ENCODE data around the gene DLGAP4. TPM values are rescaled to one million over a fixed set of nuclear protein-coding genes. Genes with fewer than 3 reads are reported as not detected.

DLGAP4 gene
- total RNA-seq, 1 donor from 2014 or later = 172 TPM

DNA sequence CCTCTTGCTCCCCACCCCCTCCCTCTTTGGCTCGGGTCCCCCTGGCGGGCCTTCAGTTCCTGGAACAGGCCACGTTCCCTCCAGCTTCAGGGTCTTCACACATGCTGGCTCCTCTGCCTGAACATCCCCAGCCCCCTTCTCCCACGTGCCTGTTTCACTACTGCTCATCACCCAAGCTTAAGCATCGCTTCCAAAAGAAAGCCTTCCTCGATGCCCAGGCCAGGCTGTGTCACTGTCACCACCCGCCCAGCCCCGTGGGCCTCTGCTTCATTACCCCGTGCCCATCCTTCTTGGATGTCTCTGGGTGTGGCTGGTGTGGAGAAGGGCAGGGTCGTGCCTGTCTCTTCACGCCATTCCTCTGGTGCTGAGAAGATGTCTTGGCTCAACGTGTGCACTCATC lies 2.8 kb downstream of the DLGAP4 start:
- TF ChIP-seq, protein P1, sequence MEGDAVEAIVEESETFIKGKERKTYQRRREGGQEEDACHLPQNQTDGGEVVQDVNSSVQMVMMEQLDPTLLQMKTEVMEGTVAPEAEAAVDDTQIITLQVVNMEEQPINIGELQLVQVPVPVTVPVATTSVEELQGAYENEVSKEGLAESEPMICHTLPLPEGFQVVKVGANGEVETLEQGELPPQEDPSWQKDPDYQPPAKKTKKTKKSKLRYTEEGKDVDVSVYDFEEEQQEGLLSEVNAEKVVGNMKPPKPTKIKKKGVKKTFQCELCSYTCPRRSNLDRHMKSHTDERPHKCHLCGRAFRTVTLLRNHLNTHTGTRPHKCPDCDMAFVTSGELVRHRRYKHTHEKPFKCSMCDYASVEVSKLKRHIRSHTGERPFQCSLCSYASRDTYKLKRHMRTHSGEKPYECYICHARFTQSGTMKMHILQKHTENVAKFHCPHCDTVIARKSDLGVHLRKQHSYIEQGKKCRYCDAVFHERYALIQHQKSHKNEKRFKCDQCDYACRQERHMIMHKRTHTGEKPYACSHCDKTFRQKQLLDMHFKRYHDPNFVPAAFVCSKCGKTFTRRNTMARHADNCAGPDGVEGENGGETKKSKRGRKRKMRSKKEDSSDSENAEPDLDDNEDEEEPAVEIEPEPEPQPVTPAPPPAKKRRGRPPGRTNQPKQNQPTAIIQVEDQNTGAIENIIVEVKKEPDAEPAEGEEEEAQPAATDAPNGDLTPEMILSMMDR (IDR thresholded peaks at IDR 0.05; ENCODE audit: unreplicated experiment) = no peak

DNA sequence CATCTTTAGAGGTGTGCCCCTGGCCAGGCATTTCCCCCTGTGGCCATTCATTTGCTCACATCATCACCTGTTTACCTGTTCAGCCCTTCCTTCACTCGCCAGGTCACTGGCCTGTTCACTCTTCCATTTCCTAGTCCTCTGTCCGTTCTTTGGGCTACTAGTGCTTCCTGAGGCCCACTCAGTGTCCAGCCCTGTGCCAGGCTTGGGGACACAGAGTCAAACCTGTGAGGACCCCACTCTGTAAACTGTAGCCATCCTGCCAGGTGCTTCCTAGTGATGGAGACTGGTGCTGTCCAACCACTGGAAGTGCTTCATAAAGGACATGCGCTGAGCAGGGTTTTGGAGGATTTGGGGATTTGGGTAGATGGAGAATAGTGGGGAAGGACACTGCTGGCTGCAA lies 3.5 kb downstream of the DLGAP4 start:
- no peak for DNase-seq (ENCODE audit: low spot score)
- H3K4me1 Mint-ChIP-seq (ENCODE audit: unreplicated experiment) = peaks cover under 1% of the 10 kb centered on the region
- peaks cover 14% of the 10 kb centered on the region for H3K27me3 Mint-ChIP-seq (ENCODE audit: unreplicated experiment)

More for the DNA sequence above, 2.8 kb downstream of the DLGAP4 start:
- no peaks in the 10 kb centered on the region for H3K9me3 Mint-ChIP-seq (ENCODE audit: unreplicated experiment)
- peaks cover 13% of the 10 kb centered on the region for H3K27me3 Mint-ChIP-seq (ENCODE audit: unreplicated experiment)
- no peak overlapping the region for H3K27ac Mint-ChIP-seq (ENCODE audit: unreplicated experiment)
- H3K4me3 Mint-ChIP-seq (ENCODE audit: unreplicated experiment) = no peak overlapping the region
- H3K4me1 Mint-ChIP-seq (ENCODE audit: unreplicated experiment) = no peaks in the 10 kb centered on the region
- DNase-seq (ENCODE audit: low spot score) = no peak
- no peaks in the 10 kb centered on the region for H3K36me3 Mint-ChIP-seq (ENCODE audit: low read depth, unreplicated experiment)

DNA sequence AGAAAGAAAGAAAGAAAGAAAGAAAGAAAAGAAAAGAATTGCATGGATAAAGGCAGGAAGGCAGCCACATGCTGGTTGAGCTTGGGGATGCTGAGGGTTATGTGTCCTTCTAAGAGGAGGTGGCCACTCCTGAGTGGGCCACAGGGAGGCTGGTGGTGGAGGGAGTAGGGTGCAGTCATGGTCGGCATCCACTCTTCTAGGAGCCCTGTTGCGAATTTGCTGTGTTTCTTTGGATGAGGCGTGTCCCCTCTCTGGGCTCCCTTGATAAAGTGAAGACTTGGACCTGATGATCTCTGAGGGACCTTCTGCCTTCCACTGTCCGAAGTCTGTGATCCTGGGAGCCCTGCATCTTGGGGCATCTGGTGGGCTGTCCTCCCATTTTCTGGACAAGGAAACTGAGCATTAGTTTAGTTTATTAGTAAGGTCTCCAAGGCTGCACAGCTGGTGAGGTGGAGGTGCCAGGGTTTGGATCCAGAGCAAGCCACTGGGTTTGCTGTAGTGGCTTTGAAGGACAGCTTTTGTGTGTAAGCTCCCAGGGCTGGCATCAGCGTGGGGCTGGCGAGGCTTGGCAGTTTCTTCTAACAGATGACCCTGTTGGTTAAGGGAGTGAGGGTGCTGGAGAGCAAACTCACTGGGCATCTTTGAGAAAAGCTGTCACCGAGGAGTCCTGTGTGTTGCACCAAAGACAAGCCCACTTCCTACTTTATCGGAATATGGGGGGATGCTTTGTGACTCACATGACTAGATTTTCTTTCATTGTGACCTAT lies 4.3 kb downstream of the DLGAP4 start:
- TF ChIP-seq, protein P1 (IDR thresholded peaks at IDR 0.05; ENCODE audit: unreplicated experiment) = no peak
- DNase-seq (ENCODE audit: low spot score) = no peak
- Mint-ChIP-seq H3K27ac (ENCODE audit: unreplicated experiment) (no peak overlapping the region), H3K4me3 (ENCODE audit: unreplicated experiment) (no peak overlapping the region), H3K4me1 (ENCODE audit: unreplicated experiment) (peaks cover 4% of the 10 kb centered on the region), H3K36me3 (ENCODE audit: low read depth, unreplicated experiment) (peaks cover 6% of the 10 kb centered on the region), H3K9me3 (ENCODE audit: unreplicated experiment) (no peaks in the 10 kb centered on the region), H3K27me3 (ENCODE audit: unreplicated experiment) (peaks cover 14% of the 10 kb centered on the region)

More for the DNA sequence above, 3.5 kb downstream of the DLGAP4 start:
- TF ChIP-seq, protein P1 (IDR thresholded peaks at IDR 0.05; ENCODE audit: unreplicated experiment) = no peak
- no peak overlapping the region for H3K27ac Mint-ChIP-seq (ENCODE audit: unreplicated experiment)
- H3K4me3 Mint-ChIP-seq (ENCODE audit: unreplicated experiment) = no peak overlapping the region
- no peaks in the 10 kb centered on the region for H3K9me3 Mint-ChIP-seq (ENCODE audit: unreplicated experiment)
- peaks cover 1% of the 10 kb centered on the region for H3K36me3 Mint-ChIP-seq (ENCODE audit: low read depth, unreplicated experiment)

DNA sequence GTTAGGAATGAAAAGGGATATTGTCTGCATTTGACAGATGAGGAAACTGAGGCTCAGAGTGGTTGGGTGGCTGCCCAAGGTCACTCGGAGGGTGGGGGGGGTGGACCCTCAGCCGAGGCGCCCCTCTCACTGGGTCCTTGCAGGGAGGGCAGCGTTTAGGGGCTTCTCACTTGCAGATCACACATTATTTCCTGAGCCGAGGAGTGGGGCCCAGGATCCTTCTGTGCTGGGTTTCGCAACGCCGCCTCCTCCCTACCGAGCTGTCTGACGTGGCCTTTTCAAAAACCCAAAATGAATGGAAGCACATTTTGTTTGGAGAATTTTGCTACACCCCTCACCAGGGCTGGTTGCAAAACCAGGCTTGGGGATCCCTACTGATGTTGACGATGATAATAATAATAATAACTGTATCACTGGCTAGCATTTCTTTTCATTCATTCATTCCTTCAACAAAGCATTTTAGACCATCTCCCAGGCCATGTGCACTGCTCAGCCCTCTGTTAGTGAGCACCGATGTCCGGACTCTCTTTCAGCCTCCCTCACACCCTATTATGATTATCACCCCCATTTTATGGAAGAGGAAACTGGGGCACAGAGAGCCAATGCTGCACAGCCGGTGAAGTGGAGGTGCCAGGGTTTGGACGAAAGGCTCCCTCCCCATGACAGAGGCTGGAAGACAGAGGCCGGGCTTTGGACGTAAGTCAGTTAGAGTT lies 5.2 kb downstream of the DLGAP4 start:
- Mint-ChIP-seq H3K4me3 (ENCODE audit: unreplicated experiment) (no peak overlapping the region), H3K9me3 (ENCODE audit: unreplicated experiment) (no peaks in the 10 kb centered on the region), H3K4me1 (ENCODE audit: unreplicated experiment) (peaks cover 4% of the 10 kb centered on the region), H3K27ac (ENCODE audit: unreplicated experiment) (no peak overlapping the region), H3K27me3 (ENCODE audit: unreplicated experiment) (peaks cover 18% of the 10 kb centered on the region), H3K36me3 (ENCODE audit: low read depth, unreplicated experiment) (peaks cover 6% of the 10 kb centered on the region)
- no peak for DNase-seq (ENCODE audit: low spot score)
- TF ChIP-seq, protein P1 (IDR thresholded peaks at IDR 0.05; ENCODE audit: unreplicated experiment) = no peak

All from endothelial cell (in vitro differentiated cells).